H1 (cell line): Measurements from ENCODE around the gene GSK3B. TPM values are rescaled to one million over a fixed set of nuclear protein-coding genes. Genes with fewer than 3 reads are reported as not detected.

Experiments used
- CREB1 ChIP-seq: IDR thresholded peaks from 2 replicates; pipeline ENCODE4 v1.6.1; 2012; ENCODE audit warnings: inconsistent platforms
- KDM4A ChIP-seq: IDR thresholded peaks from one replicate; pipeline ENCODE4 v1.7.1; 2012; ENCODE audit warnings: low read depth, mild to moderate bottlenecking, moderate library complexity, low read length, inconsistent platforms; ENCODE audit not compliant: severe bottlenecking
- KDM5A ChIP-seq: fragments of 200-600 bp; IDR thresholded peaks from 2 replicates; pipeline ENCODE4 v1.7.1; 2012; ENCODE audit warnings: mild to moderate bottlenecking, low read length, inconsistent platforms, mixed read lengths
- NANOG ChIP-seq: IDR thresholded peaks from 2 replicates; pipeline ENCODE4 v1.6.1; 2011; ENCODE audit warnings: low read length, low read depth, mild to moderate bottlenecking, inconsistent platforms; ENCODE audit not compliant: insufficient read depth, poor library complexity, severe bottlenecking
- NRF1 ChIP-seq: IDR thresholded peaks from 2 replicates; pipeline ENCODE4 v1.6.1; 2011; ENCODE audit warnings: mild to moderate bottlenecking, low read depth, low read length, improper control_type of control experiment
- SP1 ChIP-seq: IDR thresholded peaks from 2 replicates; pipeline ENCODE4 v1.6.1; 2011; ENCODE audit warnings: low read depth, low read length
- SP2 ChIP-seq: IDR thresholded peaks from 2 replicates; pipeline ENCODE4 v1.6.1; 2012; ENCODE audit warnings: mild to moderate bottlenecking, low read length, inconsistent platforms
- TCF12 ChIP-seq: IDR thresholded peaks from 2 replicates; pipeline ENCODE4 v1.6.1; 2011; ENCODE audit warnings: low read depth, mild to moderate bottlenecking, low read length
- ZNF274 ChIP-seq: IDR thresholded peaks from 2 replicates; pipeline ENCODE4 v1.7.0; 2012; ENCODE audit warnings: low read length, borderline replicate concordance; ENCODE audit errors: extremely low read depth
- polyA plus RNA-seq, 7 experiments: library from polyadenylated mRNA; depleted of rRNA in 3 of 7; stranded (reverse) in 5 of 7; unstranded in 2 of 7; fragments of >200 nt in 5 of 7; fragments of 200-250 nt in 2 of 7; gene quantifications; 1 replicate in 5 of 7; 2 replicates in 1 of 7; 4 replicates in 1 of 7; pipeline versions ENCODE4 v1.2.1 to v1.2.3, GENCODE V29; 2011 to 2013; ENCODE audit warnings: missing spikeins in 2 of 7, mixed read lengths in 2 of 7
- total RNA-seq: library from RNA; stranded (reverse); fragmentation: NEBNext Ultra II Directional; extraction: Animal tissue kit (Norgen Biotek cat#: 25700); gene quantifications from 2 replicates; pipeline ENCODE4 v1.2.1, GENCODE V29; 2021
- TF ChIP-seq, protein P1 (sequence below): fragments of 300-600 bp; sonication (generic); IDR thresholded peaks from 2 replicates; pipeline ENCODE4 v1.7.1; 2012; ENCODE audit warnings: low read length, moderate library complexity, mild to moderate bottlenecking, inconsistent platforms; ENCODE audit not compliant: insufficient replicate concordance

GSK3B gene
- total and polyA plus RNA-seq, 2 of the 8 experiments (the other 6 are each of a cell fraction or from before 2014, with no cell fraction given) = 24.2 to 50.7 TPM

DNA sequence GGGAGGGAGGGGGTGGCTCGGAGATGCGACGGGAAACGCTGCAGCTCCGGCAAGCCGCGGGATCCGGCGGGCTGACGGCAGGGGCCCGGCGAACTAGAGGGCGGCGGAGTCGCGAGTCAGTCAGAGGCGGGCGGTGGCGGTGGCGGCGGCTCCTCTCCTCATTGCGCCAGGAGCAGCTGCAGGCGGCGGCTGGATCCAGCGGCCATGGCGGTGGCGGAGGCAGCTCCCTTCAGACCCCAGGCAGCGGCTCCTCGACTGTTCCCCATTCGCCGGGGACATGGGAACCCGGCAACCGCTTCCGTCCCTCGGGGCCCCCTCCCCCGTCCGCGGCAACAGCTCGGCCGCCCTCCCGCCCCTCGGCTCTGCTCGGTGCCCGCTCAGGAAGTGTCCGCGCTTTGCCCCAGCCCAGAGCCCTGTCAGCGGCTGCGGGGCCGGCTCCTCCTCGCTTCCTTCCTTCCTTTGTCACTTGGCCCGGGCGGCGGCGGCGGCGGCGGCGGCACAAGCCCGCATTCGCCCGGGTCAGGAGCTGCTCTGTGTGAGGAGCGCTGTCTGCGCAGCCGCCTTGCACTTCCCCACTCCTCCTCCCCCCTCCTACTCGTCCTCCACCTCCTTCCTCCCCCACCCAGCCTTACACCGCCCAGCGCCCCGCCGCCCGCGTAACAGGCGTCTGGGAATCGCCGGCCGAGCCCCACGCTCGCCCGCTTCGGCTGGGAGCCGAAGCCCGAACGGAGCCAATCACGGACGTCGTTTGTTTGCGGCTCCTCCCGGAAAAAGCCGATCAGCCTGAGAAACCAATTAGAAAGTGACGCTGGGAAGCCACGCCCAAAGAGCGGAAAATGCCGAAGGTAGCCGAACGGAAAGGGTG, at the start of gene GSK3B (continued):
- TF ChIP-seq, protein P1, sequence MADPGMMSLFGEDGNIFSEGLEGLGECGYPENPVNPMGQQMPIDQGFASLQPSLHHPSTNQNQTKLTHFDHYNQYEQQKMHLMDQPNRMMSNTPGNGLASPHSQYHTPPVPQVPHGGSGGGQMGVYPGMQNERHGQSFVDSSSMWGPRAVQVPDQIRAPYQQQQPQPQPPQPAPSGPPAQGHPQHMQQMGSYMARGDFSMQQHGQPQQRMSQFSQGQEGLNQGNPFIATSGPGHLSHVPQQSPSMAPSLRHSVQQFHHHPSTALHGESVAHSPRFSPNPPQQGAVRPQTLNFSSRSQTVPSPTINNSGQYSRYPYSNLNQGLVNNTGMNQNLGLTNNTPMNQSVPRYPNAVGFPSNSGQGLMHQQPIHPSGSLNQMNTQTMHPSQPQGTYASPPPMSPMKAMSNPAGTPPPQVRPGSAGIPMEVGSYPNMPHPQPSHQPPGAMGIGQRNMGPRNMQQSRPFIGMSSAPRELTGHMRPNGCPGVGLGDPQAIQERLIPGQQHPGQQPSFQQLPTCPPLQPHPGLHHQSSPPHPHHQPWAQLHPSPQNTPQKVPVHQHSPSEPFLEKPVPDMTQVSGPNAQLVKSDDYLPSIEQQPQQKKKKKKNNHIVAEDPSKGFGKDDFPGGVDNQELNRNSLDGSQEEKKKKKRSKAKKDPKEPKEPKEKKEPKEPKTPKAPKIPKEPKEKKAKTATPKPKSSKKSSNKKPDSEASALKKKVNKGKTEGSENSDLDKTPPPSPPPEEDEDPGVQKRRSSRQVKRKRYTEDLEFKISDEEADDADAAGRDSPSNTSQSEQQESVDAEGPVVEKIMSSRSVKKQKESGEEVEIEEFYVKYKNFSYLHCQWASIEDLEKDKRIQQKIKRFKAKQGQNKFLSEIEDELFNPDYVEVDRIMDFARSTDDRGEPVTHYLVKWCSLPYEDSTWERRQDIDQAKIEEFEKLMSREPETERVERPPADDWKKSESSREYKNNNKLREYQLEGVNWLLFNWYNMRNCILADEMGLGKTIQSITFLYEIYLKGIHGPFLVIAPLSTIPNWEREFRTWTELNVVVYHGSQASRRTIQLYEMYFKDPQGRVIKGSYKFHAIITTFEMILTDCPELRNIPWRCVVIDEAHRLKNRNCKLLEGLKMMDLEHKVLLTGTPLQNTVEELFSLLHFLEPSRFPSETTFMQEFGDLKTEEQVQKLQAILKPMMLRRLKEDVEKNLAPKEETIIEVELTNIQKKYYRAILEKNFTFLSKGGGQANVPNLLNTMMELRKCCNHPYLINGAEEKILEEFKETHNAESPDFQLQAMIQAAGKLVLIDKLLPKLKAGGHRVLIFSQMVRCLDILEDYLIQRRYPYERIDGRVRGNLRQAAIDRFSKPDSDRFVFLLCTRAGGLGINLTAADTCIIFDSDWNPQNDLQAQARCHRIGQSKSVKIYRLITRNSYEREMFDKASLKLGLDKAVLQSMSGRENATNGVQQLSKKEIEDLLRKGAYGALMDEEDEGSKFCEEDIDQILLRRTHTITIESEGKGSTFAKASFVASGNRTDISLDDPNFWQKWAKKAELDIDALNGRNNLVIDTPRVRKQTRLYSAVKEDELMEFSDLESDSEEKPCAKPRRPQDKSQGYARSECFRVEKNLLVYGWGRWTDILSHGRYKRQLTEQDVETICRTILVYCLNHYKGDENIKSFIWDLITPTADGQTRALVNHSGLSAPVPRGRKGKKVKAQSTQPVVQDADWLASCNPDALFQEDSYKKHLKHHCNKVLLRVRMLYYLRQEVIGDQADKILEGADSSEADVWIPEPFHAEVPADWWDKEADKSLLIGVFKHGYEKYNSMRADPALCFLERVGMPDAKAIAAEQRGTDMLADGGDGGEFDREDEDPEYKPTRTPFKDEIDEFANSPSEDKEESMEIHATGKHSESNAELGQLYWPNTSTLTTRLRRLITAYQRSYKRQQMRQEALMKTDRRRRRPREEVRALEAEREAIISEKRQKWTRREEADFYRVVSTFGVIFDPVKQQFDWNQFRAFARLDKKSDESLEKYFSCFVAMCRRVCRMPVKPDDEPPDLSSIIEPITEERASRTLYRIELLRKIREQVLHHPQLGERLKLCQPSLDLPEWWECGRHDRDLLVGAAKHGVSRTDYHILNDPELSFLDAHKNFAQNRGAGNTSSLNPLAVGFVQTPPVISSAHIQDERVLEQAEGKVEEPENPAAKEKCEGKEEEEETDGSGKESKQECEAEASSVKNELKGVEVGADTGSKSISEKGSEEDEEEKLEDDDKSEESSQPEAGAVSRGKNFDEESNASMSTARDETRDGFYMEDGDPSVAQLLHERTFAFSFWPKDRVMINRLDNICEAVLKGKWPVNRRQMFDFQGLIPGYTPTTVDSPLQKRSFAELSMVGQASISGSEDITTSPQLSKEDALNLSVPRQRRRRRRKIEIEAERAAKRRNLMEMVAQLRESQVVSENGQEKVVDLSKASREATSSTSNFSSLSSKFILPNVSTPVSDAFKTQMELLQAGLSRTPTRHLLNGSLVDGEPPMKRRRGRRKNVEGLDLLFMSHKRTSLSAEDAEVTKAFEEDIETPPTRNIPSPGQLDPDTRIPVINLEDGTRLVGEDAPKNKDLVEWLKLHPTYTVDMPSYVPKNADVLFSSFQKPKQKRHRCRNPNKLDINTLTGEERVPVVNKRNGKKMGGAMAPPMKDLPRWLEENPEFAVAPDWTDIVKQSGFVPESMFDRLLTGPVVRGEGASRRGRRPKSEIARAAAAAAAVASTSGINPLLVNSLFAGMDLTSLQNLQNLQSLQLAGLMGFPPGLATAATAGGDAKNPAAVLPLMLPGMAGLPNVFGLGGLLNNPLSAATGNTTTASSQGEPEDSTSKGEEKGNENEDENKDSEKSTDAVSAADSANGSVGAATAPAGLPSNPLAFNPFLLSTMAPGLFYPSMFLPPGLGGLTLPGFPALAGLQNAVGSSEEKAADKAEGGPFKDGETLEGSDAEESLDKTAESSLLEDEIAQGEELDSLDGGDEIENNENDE = no peak
- no peak for TF ChIP-seq KDM5A
- TF ChIP-seq SP2 = no peak
- no peak for TF ChIP-seq SP1
- peak; percentile 35 for TF ChIP-seq KDM4A
- peak; percentile 39; the same call in 1 of the 2 replicates for TF ChIP-seq CREB1
- no peak for TF ChIP-seq ZNF274
- TF ChIP-seq NANOG = no peak
- no peak for TF ChIP-seq TCF12
- no peak for TF ChIP-seq NRF1
